Liver (tissue), 9 donors: ENCODE data around the gene CIDEB. TPM values are rescaled to one million over a fixed set of nuclear protein-coding genes. Genes with fewer than 3 reads are reported as not detected.

Source experiments
- DNase-seq: peaks from one replicate; pipeline ENCODE4 v3.0.0-alpha.2; 2017; ENCODE audit warnings: low spot score
- H3K27ac ChIP-seq, 2 donors: one replicate each; pipeline ENCODE4 v1.7.0; 2013; ENCODE audit warnings: inconsistent platforms in 2 of 2, low read length in 2 of 2, control low read depth in 1 of 2, low read depth in 1 of 2, mild to moderate bottlenecking in 1 of 2
- H3K27me3 ChIP-seq, 4 donors: one replicate each; pipeline versions ENCODE4 v1.6.1 to v1.7.0; 2013; ENCODE audit warnings: low read length in 3 of 4, inconsistent platforms in 1 of 4, mild to moderate bottlenecking in 1 of 4, moderate library complexity in 1 of 4; ENCODE audit not compliant: control insufficient read depth in 4 of 4, insufficient read depth in 4 of 4
- H3K36me3 ChIP-seq, 4 donors: one replicate each; pipeline versions ENCODE4 v1.6.1 to v1.7.0; 2013; ENCODE audit warnings: low read length in 3 of 4, mild to moderate bottlenecking in 3 of 4, low read depth in 1 of 4, moderate library complexity in 1 of 4; ENCODE audit not compliant: control insufficient read depth in 4 of 4, insufficient read depth in 3 of 4
- H3K4me1 ChIP-seq, 4 donors: one replicate each; pipeline versions ENCODE4 v1.6.1 to v1.7.0; 2013; ENCODE audit warnings: low read length in 3 of 4, mild to moderate bottlenecking in 3 of 4, moderate library complexity in 1 of 4; ENCODE audit not compliant: control insufficient read depth in 4 of 4, insufficient read depth in 4 of 4
- H3K4me3 ChIP-seq, 3 donors: one replicate each; pipeline versions ENCODE4 v1.6.1 to v1.7.0; 2013; ENCODE audit warnings: low read length in 3 of 3, control low read depth in 1 of 3, low read depth in 1 of 3, mild to moderate bottlenecking in 1 of 3
- H3K9ac ChIP-seq, 2 donors: one replicate each; pipeline ENCODE4 v1.7.0; 2013; ENCODE audit warnings: low read length in 2 of 2, mild to moderate bottlenecking in 2 of 2, moderate library complexity in 2 of 2, control low read depth in 1 of 2, low read depth in 1 of 2
- H3K9me3 ChIP-seq, 4 donors: one replicate each; pipeline versions ENCODE4 v1.6.1 to v1.7.0; 2013; ENCODE audit warnings: low read length in 3 of 4; ENCODE audit not compliant: control insufficient read depth in 4 of 4
- EGR1 ChIP-seq, 2 donors: IDR thresholded peaks; 2 replicates each; pipeline ENCODE4 v1.6.1; 2016 to 2018; ENCODE audit warnings: antibody characterized with exemption in 2 of 2, low read depth in 2 of 2
- FOXA1 ChIP-seq: IDR thresholded peaks from 2 replicates; pipeline ENCODE4 v1.6.1; 2016; ENCODE audit warnings: antibody characterized with exemption
- FOXA2 ChIP-seq: IDR thresholded peaks from 2 replicates; pipeline ENCODE4 v1.6.1; 2016; ENCODE audit warnings: antibody characterized with exemption
- GABPA ChIP-seq, 2 donors: IDR thresholded peaks in 1 of 2; conservative IDR thresholded peaks in 1 of 2; 2 replicates each; pipeline ENCODE4 v1.6.1; 2016; ENCODE audit warnings: antibody characterized with exemption in 2 of 2, mild to moderate bottlenecking in 1 of 2, moderate library complexity in 1 of 2
- HNF4A ChIP-seq, 2 donors: conservative IDR thresholded peaks; 2 replicates each; pipeline ENCODE4 v1.6.1; 2016; ENCODE audit warnings: antibody characterized with exemption in 2 of 2, mild to moderate bottlenecking in 2 of 2
- HNF4G ChIP-seq: IDR thresholded peaks from 2 replicates; pipeline ENCODE4 v1.6.1; 2016; ENCODE audit warnings: antibody characterized with exemption
- JUND ChIP-seq, 2 donors: IDR thresholded peaks; 2 replicates each; pipeline ENCODE4 v1.6.1; 2016; ENCODE audit warnings: antibody characterized with exemption in 2 of 2
- NR2F2 ChIP-seq: IDR thresholded peaks from 2 replicates; pipeline ENCODE4 v1.6.1; 2016; ENCODE audit warnings: antibody characterized with exemption
- RAD21 ChIP-seq, 2 donors: IDR thresholded peaks; 2 replicates each; pipeline ENCODE4 v1.6.1; 2016; ENCODE audit warnings: antibody characterized with exemption in 2 of 2, mild to moderate bottlenecking in 2 of 2
- RXRA ChIP-seq, 2 donors: IDR thresholded peaks; 2 replicates each; pipeline ENCODE4 v1.6.1; 2017 to 2018; ENCODE audit warnings: antibody characterized with exemption in 2 of 2, mild to moderate bottlenecking in 1 of 2
- SP1 ChIP-seq: IDR thresholded peaks from 2 replicates; pipeline ENCODE4 v1.6.1; 2018; ENCODE audit warnings: antibody characterized with exemption, mild to moderate bottlenecking
- TAF1 ChIP-seq: conservative IDR thresholded peaks from 2 replicates; pipeline ENCODE4 v1.6.1; 2016; ENCODE audit warnings: antibody characterized with exemption, mild to moderate bottlenecking
- YY1 ChIP-seq: IDR thresholded peaks from 2 replicates; pipeline ENCODE4 v1.6.1; 2016; ENCODE audit warnings: antibody characterized with exemption, mild to moderate bottlenecking
- WGBS: extraction: QIAGEN DNeasy Blood & Tissue Kit; methylation state at CpG from one replicate; pipeline ENCODE4 v1.1.7; 2013; 5-methylcytosine and 5-hydroxymethylcytosine counted together
- polyA plus RNA-seq, 2 donors: library from polyadenylated mRNA; stranded (reverse) in 1 of 2; unstranded in 1 of 2; fragments of 200-250 nt in 1 of 2; fragments of >200 nt in 1 of 2; fragmentation: Nextera tagmentation in 1 of 2; extraction: Ambion mirVana in 1 of 2; gene quantifications; one replicate each; pipeline versions ENCODE4 v1.2.1 to v1.2.3, GENCODE V29; 2013 to 2015
- total RNA-seq, 2 donors: library from RNA; depleted of rRNA; stranded (reverse); fragments of >200 nt; gene quantifications; one replicate each; pipeline ENCODE4 v1.2.3, GENCODE V29; 2014
- TF ChIP-seq, protein P1 (sequence below): fragments of 150-350 bp; IDR thresholded peaks from 2 replicates; pipeline ENCODE4 v1.5.1; 2017; ENCODE audit warnings: improper control_type of control experiment, low read depth, low read length; ENCODE audit not compliant: missing input control
- TF ChIP-seq, protein P2 (sequence below): IDR thresholded peaks from 2 replicates; pipeline ENCODE4 v1.6.1; 2016; ENCODE audit warnings: antibody characterized with exemption
- TF ChIP-seq, protein P3 (sequence below): IDR thresholded peaks from 2 replicates; pipeline ENCODE4 v1.6.1; 2016; ENCODE audit warnings: antibody characterized with exemption
- TF ChIP-seq, protein P4 (sequence below): IDR thresholded peaks from 2 replicates; pipeline ENCODE4 v1.6.1; 2016; ENCODE audit warnings: antibody characterized with exemption, mild to moderate bottlenecking
- TF ChIP-seq, protein P5 (sequence below): IDR thresholded peaks from 2 replicates; pipeline ENCODE4 v1.6.1; 2016; ENCODE audit warnings: antibody characterized with exemption
- donor health status: healthy.
- donor health status: healthy.
- donor health status: healthy.
- donor health status: healthy.
- donor health status: healthy.

Gene CIDEB
- total and polyA plus RNA-seq, 4 donors: 32.1 to 312 (median 159) TPM

DNA sequence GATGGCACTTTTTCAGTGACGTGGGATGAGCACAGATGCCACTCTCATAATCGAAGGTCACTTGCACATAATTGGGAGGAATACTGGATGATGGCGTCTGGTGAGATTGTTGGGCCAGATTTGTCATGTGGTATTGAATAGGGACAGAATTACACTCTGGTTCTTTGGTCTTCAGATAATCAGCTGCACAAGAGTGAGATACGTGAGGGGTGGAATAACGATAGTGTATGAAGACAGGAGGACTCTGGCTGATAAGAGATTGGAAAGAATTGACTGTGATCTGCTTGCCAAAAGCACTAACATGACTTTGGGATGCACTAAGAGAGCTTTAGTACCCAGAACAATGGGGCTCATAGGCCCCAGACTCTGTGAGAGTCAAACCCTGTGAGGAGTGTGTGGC, 29.4 kb downstream of the CIDEB start:
- no peaks in the 10 kb centered on the region for H3K27me3 ChIP-seq
- H3K9me3 ChIP-seq: no peaks in the 10 kb centered on the region
- H3K4me3 ChIP-seq: no peak overlapping the region
- H3K4me1 ChIP-seq: peaks cover 0 to 16% (median 8%) of the 10 kb centered on the region in 4 donors
- TF ChIP-seq, protein P1, sequence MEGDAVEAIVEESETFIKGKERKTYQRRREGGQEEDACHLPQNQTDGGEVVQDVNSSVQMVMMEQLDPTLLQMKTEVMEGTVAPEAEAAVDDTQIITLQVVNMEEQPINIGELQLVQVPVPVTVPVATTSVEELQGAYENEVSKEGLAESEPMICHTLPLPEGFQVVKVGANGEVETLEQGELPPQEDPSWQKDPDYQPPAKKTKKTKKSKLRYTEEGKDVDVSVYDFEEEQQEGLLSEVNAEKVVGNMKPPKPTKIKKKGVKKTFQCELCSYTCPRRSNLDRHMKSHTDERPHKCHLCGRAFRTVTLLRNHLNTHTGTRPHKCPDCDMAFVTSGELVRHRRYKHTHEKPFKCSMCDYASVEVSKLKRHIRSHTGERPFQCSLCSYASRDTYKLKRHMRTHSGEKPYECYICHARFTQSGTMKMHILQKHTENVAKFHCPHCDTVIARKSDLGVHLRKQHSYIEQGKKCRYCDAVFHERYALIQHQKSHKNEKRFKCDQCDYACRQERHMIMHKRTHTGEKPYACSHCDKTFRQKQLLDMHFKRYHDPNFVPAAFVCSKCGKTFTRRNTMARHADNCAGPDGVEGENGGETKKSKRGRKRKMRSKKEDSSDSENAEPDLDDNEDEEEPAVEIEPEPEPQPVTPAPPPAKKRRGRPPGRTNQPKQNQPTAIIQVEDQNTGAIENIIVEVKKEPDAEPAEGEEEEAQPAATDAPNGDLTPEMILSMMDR: no peak
- TF ChIP-seq, protein P2, sequence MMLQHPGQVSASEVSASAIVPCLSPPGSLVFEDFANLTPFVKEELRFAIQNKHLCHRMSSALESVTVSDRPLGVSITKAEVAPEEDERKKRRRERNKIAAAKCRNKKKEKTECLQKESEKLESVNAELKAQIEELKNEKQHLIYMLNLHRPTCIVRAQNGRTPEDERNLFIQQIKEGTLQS: no peak
- TF ChIP-seq GABPA (IDR thresholded peaks at IDR 0.05 in 1 of 2, conservative IDR thresholded peaks at IDR 0.05 in 1 of 2) (no peak), RAD21 (IDR thresholded peaks at IDR 0.05) (no peak), NR2F2 (no peak), FOXA2 (no peak), HNF4G (no peak), HNF4A (conservative IDR thresholded peaks at IDR 0.05) (no peak), EGR1 (IDR thresholded peaks at IDR 0.05; ENCODE audit: low read depth in 2 of 2) (no peak), FOXA1 (no peak), TAF1 (no peak), RXRA (IDR thresholded peaks at IDR 0.05) (no peak), YY1 (no peak), JUND (IDR thresholded peaks at IDR 0.05) (no peak), SP1 (no peak)
- TF ChIP-seq, protein P3, sequence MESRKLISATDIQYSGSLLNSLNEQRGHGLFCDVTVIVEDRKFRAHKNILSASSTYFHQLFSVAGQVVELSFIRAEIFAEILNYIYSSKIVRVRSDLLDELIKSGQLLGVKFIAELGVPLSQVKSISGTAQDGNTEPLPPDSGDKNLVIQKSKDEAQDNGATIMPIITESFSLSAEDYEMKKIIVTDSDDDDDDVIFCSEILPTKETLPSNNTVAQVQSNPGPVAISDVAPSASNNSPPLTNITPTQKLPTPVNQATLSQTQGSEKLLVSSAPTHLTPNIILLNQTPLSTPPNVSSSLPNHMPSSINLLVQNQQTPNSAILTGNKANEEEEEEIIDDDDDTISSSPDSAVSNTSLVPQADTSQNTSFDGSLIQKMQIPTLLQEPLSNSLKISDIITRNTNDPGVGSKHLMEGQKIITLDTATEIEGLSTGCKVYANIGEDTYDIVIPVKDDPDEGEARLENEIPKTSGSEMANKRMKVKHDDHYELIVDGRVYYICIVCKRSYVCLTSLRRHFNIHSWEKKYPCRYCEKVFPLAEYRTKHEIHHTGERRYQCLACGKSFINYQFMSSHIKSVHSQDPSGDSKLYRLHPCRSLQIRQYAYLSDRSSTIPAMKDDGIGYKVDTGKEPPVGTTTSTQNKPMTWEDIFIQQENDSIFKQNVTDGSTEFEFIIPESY: no peak
- TF ChIP-seq, protein P4, sequence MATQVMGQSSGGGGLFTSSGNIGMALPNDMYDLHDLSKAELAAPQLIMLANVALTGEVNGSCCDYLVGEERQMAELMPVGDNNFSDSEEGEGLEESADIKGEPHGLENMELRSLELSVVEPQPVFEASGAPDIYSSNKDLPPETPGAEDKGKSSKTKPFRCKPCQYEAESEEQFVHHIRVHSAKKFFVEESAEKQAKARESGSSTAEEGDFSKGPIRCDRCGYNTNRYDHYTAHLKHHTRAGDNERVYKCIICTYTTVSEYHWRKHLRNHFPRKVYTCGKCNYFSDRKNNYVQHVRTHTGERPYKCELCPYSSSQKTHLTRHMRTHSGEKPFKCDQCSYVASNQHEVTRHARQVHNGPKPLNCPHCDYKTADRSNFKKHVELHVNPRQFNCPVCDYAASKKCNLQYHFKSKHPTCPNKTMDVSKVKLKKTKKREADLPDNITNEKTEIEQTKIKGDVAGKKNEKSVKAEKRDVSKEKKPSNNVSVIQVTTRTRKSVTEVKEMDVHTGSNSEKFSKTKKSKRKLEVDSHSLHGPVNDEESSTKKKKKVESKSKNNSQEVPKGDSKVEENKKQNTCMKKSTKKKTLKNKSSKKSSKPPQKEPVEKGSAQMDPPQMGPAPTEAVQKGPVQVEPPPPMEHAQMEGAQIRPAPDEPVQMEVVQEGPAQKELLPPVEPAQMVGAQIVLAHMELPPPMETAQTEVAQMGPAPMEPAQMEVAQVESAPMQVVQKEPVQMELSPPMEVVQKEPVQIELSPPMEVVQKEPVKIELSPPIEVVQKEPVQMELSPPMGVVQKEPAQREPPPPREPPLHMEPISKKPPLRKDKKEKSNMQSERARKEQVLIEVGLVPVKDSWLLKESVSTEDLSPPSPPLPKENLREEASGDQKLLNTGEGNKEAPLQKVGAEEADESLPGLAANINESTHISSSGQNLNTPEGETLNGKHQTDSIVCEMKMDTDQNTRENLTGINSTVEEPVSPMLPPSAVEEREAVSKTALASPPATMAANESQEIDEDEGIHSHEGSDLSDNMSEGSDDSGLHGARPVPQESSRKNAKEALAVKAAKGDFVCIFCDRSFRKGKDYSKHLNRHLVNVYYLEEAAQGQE: no peak
- TF ChIP-seq, protein P5, sequence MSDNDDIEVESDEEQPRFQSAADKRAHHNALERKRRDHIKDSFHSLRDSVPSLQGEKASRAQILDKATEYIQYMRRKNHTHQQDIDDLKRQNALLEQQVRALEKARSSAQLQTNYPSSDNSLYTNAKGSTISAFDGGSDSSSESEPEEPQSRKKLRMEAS: no peak
- DNase-seq: no peak
- H3K36me3 ChIP-seq: no peaks in the 10 kb centered on the region
- peak overlapping the region in 1 of 2 donors; percentile 1 for H3K27ac ChIP-seq
- WGBS: 94% methylated on average over 5 of the region's 5 CpGs
- no peak overlapping the region for H3K9ac ChIP-seq
